Measurements from ENCODE around the gene ALDOC.
"Not testable (repeated sequence)": the region's sequence is repeated elsewhere in the genome, so short reads cannot be mapped to it uniquely, and the experiment has no call there.

Gene ALDOC

GRCh38 chr17:28582513-28582912, 5.8 kb upstream of the ALDOC start:
- DNase-seq (ENCODE audit: low read depth in 2 of 2) = no peak

DNA sequence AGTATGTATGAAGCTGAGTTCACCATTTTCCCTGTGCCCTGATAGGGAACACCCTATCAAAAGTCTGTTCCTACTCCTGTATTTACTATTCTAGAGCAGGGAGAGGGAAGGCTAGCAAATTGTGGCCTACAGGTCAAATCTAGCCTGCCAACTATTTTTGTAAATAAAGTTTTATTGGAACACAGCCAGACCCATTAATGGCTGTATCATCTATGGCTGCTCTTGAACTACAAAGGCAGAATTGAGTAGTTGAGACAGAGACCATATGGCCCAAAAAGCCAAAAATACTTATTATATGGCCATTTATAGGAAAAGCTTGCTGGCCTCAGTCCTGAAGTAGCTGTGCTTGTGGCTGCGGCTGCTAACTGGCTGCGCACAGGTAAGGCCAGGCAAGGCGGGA, 4.3 kb upstream of the ALDOC start:
- DNase-seq (ENCODE audit: low read depth in 2 of 2) = no peak

DNA sequence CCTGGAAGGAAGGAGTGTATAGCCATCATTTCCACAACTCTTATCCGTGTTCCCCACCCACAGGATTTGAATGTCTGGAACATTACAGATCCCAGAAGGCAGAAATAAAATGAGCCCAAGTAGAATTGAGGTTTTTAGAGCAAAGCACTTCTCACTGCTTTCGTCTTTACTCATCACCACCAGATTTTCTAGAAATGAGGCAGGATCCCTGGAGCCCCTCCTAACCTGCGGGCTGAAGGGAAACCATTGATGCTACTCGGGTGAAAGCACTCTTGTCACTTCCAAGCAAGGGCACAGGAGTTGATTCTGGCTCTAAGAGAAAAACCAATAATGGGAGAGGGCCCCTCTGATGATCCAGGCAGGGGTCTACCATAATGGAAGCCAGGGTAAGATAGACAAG, 2.8 kb upstream of the ALDOC start:
- no peak for DNase-seq (ENCODE audit: low read depth in 2 of 2)

DNA sequence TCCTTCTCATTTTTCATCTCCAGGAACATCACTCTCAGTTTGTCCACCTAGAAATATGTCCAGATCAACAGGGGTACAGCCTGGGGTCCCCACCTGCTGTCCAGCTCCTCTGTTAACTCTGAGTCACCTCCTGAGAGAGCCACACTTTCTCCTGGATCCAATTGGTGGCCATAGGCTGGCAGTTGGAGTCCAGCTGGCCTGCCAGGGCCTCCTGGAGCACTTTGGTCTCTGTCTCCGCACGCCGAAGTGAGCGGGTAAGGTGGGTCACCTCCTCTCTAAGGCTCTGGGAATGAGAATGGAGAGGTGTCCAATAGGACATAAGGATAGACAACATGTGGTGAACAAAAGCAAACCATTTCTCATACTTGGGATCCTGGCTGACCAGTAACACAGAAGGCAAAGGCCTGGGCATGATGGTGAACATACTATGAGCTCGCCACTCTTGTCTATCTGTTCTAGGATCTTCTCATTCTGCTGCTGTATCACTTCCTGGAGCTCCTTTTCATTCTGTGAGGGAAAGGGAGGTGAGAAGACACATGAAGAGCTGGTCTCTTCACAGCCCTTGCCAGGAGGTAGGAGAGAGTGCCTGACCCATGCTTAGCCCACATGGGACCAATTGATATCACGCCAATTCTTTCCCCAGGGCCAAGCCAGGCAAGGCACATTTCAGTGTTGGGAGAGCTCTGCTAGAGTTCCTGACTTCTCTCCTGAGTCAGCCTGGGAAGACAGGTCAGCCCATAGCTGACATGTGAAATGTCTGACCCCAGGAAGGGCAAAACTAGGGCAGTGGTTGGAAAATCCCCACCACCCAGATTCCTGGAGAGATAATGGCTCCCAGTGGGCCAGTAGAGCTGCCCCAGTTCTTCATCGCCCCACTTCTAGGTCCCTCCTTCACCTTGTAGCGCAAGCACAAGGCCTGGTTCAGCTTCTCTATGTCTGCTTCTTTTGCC, 1.8 kb upstream of the ALDOC start:
- DNase-seq (ENCODE audit: low read depth in 2 of 2) = no peak

- no peak for DNase-seq (ENCODE audit: low read depth in 2 of 2)
Measured at GRCh38 chr17:28577466-28577824, 750 bp upstream of the ALDOC start.

GRCh38 chr17:28576016-28576415, 679 bp downstream of the ALDOC start:
- DNase-seq (ENCODE audit: low read depth in 2 of 2) = not testable (repeated sequence)

GRCh38 chr17:28575126-28575795, 1.4 kb downstream of the ALDOC start:
- DNase-seq (ENCODE audit: low read depth in 2 of 2) = no peak

- DNase-seq (ENCODE audit: low read depth in 2 of 2) = no peak
Measured at GRCh38 chr17:28574526-28574925, 2.2 kb downstream of the ALDOC start.

DNA sequence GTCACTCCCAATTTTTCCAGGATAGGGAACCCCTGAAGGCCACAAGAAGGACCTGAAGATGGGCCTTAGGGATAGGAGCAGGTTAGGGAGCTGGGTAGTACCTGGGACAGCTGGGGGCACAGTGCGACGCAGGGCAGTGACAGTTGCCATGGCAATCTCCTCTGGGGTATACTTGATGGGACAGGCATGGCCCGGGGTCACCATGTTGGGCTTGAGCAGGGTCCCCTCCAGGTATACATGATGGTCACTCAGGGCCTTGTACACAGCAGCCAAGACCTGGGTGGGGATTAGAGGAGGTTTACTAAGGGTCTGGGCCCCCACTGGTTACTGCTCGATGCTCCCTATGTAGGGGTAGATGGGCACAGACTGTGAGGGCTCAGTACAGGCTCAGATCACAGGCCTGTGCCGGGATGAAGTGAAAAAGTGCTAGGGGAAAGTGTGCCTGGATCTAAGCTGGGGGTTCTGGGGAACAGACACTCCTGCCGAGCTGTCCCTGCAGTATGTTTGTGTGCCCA, 2.7 kb downstream of the ALDOC start:
- DNase-seq (ENCODE audit: low read depth in 2 of 2) = no peak

DNA sequence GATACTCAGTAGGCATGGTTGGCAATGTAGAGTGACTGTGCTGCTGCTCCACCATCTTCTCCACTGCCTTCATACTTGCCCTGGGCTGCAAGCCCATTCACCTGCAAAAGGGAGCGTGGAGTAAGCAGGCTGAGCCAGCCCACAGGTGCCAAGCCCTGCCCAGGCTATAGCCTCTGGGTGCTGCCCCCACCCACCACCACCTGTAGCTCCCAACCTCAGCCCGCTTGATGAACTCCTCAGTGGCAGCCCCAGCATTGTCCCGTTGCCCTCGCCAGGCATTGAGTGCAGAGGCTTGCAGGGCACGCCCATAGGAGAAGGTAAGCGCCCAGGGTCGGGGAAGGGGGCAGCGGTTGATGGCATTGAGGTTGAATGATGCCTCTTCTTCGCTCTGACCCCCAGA, 3.2 kb downstream of the ALDOC start:
- no peak for DNase-seq (ENCODE audit: low read depth in 2 of 2)

DNA sequence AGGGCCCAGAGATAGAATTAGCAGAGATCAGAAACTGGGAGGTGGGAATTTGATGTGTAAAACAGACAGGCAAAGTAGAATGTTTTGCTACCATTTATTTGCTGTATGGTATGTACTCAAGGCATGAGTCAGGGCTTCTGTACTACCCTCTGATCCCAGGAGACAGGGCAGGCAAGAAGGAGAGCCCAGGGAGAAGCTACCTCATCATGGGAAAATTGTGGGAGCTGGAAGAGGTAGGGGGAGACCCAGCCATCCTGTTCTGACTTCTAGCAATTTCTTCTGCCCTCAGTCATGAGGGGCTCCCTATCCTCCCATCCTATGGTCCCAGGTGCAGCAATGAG, 3.7 kb downstream of the ALDOC start:
- DNase-seq (ENCODE audit: low read depth in 2 of 2) = no peak

GRCh38 chr17:28572259-28573039, 4.2 kb downstream of the ALDOC start:
- DNase-seq (ENCODE audit: low read depth in 2 of 2) = no peak

DNA sequence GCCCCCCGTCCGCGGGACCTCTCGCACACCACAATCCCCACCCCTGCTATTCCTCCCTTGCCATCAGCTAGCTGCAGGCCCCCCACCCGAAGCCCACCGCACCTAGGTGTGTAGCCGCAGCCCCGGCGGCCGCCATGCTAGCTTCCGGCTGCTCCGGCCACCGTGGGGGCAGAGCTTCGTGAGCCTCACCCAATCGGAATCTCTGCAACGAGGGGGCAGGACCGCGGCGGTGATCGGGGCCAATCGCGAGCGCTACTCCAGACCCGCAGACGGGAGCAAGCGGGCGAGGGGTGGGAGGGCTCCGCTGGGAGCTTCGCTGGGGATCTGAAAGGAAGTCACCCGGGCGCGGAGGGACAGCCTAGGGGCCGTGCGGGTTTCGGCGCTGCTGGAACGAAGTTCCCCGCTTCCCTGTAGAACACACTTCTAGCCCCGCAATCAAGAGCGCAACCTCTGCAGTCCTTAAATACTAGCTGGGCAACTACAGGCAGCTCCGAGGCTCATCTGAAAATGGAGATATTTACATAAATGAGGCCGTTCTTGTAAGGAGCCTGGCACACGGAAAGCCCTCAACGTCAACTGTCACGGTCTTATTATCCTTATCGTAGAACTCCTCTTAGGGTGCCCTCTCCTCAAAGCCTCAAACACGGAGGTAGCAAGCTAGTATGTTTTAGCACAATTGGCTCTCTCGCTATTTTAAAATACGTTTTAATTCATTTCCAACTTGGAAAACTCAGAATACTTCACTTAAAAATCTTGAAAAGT, 5.2 kb downstream of the ALDOC start, which contains the start of gene PIGS:
Gene PIGS, minus strand, starts transcription at position 164 of the 762 bp plus-strand sequence. Its CDS starts 28 bp downstream, at position 136.
- DNase-seq (ENCODE audit: low read depth in 2 of 2) = peak; percentile 81 to 83

DNA sequence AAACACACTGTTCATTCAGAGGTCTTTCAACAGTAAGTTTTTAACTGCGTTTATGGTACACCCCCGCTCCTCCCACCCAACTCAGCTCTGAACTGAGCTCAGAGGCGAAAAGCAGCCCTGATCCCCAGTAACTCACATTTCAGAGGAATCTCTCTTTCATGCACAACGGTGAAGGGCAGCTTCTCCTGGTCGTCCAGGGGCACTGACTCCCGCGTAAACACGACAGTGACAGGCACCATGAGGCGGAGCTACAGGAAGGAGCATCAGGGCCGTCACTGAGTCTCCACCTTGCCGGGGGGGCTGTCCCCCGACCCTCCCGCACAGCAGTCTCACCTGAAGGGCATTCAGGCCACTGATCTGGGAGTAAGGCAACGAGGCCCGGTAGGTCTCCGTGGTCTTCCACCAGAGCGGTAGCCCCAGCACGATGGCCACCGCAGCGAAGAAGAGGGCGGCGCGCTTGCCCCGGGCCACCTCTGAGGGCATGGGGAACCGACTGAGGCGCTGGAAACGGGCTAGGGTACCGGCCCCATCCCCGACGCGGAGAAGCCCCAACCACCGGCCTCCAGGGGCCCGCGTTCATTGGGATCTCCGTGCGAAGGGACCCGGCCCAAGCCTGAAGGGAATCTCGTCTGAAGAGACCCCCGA, 5.9 kb downstream of the ALDOC start:
- no peak for DNase-seq (ENCODE audit: low read depth in 2 of 2)

DNA sequence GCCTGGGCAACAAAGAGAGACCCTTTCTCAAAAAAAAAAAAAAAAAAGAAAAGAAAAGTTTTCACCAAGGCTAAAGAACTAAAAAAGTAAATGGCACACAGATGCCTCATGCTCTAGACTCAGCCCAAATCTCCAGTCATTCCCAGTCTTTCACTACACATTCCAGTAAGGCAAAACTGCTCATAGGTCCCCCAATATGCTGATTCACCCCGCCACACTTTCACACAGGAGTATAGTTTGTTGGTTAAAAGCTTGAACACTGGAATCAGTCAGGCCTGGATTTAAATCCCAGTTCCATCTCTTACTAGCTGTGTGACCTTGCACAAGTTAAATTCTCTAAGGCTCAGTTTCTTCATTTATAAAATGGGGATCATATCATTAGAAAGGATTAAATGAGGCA, 7.2 kb downstream of the ALDOC start:
- DNase-seq (ENCODE audit: low read depth in 2 of 2) = no peak

GRCh38 chr17:28567604-28568003, 9.1 kb downstream of the ALDOC start:
- DNase-seq (ENCODE audit: low read depth in 2 of 2) = no peak

DNA sequence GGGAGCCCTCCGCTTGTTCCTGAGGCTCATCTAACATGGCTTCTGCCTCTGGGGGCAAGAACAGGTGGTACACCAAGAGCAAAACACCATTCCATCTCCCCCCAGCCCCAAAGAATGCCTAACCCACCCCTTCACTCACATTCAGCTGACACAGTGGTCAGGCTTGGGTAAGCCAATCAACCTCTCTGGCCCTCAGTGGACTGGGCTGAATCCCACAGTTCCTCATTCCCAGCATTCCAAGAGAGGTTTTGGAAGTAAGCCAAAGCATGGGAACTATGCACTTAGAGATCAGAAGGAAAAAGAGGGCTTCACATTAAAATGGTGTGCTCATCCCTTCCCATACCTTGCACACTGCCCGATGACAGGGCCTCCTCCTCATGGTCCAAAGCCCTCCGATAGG, 13.2 kb downstream of the ALDOC start:
- no peak for DNase-seq (ENCODE audit: low read depth in 2 of 2)

- no peak for DNase-seq (ENCODE audit: low read depth in 2 of 2)
Measured at GRCh38 chr17:28555022-28555421, 21.7 kb downstream of the ALDOC start.

DNA sequence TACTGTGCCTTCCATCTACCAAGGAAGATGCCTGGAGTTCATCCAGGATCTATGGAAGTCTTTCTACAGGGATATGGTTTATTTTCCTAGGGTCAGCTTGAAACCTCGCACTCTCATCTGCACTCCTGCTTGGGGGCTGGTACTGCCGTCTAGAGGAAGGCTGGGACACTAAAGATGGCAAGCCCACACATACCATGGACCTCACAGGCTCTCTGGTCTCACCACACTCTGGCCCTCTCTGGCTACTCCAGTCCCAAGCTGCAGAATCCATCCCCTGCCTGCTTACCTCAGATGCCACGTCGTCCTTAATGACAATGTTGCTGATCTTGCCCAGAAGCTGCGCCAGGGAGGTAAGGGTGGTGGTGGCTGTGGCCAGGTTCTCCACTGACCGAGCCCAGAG, 22.1 kb downstream of the ALDOC start:
- DNase-seq (ENCODE audit: low read depth in 2 of 2) = no peak

GRCh38 chr17:28553000-28553505, 23.6 kb downstream of the ALDOC start:
- DNase-seq (ENCODE audit: low read depth in 2 of 2) = no peak

Measured in stimulated activated CD8-positive, alpha-beta memory T cell treated with anti-CD3 and anti-CD28 coated beads, Interleukin-7, amount 100 ng/mL, for 1 hour (primary cell).